ENCODE measurements around the gene NFRKB.

DNA sequence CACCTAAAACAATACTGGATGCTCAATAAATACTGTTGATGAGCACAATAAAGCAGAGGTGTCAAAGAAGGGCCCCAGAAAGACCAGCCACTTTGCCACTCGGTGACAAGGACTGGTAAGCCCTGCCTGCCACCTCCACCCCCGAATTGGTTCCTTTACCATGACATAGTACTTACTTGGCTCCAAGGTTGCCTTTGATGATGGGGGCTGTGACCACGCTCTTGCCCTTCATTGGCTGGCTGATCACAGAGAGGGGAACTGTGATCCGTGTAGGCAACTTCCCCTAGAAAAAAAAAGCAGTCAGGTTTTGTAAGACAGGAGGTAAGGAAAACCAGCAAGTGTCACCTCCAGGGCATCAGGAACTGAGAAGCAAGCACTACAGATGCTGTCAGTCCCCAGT lies 29.7 kb downstream of the NFRKB start:
- TF ChIP-seq, protein P1, sequence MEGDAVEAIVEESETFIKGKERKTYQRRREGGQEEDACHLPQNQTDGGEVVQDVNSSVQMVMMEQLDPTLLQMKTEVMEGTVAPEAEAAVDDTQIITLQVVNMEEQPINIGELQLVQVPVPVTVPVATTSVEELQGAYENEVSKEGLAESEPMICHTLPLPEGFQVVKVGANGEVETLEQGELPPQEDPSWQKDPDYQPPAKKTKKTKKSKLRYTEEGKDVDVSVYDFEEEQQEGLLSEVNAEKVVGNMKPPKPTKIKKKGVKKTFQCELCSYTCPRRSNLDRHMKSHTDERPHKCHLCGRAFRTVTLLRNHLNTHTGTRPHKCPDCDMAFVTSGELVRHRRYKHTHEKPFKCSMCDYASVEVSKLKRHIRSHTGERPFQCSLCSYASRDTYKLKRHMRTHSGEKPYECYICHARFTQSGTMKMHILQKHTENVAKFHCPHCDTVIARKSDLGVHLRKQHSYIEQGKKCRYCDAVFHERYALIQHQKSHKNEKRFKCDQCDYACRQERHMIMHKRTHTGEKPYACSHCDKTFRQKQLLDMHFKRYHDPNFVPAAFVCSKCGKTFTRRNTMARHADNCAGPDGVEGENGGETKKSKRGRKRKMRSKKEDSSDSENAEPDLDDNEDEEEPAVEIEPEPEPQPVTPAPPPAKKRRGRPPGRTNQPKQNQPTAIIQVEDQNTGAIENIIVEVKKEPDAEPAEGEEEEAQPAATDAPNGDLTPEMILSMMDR (IDR thresholded peaks at IDR 0.05): no peak
- TF ChIP-seq EP300 (IDR thresholded peaks at IDR 0.05) (no peak), POLR2A (IDR thresholded peaks at IDR 0.05) (no peak)
